Stromal cell of bone marrow (primary cell): ENCODE results near the gene ADGRA3.

ENCODE experiments used
- DNase-seq: peaks from one replicate; pipeline ENCODE4 v3.0.0-alpha.2; 2012; ENCODE audit warnings: low read depth

The ADGRA3 gene

GRCh38 chr4:22363036-22363435 lies 152.8 kb downstream of the ADGRA3 start:
- no peak for DNase-seq

DNA sequence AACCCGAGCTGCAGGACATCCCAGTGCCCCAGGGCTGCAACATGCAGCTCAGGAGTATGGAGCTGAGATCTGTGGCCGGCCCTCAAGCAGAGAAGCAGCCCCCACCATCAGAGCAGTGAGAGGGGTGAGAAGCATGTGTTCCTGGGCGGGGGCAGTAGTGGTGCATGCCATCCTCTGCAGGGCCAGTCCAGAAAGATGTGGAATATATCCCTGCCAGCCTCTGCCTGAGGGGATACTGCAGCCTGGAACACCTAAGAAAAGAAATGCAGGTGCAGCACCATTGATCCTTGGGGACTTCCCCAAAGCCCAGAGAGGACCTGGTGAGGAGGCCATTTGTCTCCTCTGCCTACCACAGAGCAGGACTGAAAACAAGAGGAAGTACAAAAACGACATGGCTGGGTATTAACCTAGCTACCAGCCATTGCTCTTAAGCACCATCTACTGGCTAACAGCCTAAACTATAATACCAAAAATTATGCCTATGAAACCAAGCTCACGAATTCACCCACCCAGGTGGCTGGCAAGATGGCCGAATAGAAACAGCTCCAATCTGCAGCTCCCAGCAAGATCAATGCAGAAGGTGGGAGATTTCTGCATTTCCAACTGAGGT lies 158.8 kb downstream of the ADGRA3 start:
- peak; percentile 18 for DNase-seq

- no peak for DNase-seq
These were observed 167.5 kb downstream of the ADGRA3 start for GRCh38 chr4:22348410-22348809.

DNA sequence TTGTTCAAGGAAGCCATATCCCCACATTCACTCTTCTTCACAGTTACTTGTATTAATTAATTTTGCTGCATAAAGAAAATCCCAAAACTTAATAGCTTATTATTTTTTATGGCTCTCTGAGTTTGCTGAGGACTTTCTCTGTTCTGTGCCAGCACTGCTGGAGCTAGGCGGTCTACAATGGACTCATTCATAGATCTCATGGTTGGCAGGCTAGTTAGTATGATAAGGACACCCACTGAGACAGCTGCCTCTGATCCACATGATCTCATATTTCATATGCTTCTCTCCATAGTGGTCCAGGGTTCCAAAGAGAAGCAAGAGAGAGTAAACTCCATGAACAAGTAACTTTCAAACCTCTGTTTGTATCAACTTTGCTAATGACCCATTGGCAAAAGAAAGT lies 170.2 kb downstream of the ADGRA3 start:
- no peak for DNase-seq

GRCh38 chr4:22345055-22345454 lies 170.8 kb downstream of the ADGRA3 start:
- no peak for DNase-seq

DNA sequence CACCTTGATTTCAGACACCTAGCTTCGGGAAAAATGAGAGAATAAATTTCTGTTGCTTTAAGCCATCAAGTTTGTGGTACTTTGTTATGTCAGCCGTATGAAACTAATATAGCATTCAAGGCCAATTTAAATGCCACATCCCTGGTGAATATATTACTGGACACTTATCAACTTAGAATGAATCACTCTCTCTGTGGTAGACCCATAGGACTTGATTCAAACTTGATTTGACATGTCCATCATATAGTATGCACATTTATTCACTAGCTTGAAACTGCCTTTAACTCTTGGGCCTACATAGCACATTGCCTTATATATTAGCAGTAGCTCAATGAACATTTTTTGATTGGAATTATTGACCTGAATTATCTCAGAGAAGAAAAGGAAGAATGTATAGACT lies 172.3 kb downstream of the ADGRA3 start:
- no peak for DNase-seq

DNA sequence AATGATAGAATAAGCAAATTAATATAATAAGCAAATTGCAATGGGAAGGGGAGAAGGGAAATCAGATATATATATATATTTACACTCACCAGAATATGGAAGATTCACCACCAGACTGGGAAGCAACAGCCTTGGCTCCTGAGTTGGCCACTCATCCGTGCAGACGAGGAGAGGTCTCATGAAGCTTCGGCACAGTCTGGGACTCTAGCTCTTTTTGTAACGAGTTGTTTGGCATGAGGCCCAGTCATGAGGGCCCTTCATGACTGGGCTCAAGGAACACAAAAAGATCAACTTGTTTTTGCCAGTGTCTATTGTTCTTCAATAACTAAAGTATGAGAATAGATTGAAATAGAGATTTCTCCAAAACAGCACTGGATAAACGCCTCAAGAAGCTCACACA lies 176.4 kb downstream of the ADGRA3 start:
- DNase-seq = no peak

DNA sequence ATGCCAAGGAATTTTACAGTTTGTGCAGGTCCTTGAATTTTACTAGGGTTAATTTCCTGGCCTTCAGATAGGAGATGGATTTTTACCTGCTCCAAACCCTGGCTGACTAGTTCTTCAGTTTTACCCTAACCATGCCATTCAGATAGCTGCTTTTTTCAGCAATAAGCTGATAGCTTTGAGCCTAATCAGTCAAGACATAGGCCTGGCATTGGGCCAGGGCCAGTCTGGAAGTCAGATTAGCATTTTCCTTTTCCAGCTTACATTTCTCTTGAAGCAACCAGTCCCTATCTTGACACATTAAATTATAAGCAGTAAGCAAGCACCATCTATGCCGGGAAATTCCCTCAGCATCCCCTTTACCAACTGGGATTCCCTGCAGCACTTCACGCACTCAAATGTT lies 177.1 kb downstream of the ADGRA3 start:
- DNase-seq = no peak
